ENCODE data around the gene RHCE.
"Not testable (repeated sequence)": the region's sequence is repeated elsewhere in the genome, so short reads cannot be mapped to it uniquely, and the experiment has no call there.

RHCE gene

DNA sequence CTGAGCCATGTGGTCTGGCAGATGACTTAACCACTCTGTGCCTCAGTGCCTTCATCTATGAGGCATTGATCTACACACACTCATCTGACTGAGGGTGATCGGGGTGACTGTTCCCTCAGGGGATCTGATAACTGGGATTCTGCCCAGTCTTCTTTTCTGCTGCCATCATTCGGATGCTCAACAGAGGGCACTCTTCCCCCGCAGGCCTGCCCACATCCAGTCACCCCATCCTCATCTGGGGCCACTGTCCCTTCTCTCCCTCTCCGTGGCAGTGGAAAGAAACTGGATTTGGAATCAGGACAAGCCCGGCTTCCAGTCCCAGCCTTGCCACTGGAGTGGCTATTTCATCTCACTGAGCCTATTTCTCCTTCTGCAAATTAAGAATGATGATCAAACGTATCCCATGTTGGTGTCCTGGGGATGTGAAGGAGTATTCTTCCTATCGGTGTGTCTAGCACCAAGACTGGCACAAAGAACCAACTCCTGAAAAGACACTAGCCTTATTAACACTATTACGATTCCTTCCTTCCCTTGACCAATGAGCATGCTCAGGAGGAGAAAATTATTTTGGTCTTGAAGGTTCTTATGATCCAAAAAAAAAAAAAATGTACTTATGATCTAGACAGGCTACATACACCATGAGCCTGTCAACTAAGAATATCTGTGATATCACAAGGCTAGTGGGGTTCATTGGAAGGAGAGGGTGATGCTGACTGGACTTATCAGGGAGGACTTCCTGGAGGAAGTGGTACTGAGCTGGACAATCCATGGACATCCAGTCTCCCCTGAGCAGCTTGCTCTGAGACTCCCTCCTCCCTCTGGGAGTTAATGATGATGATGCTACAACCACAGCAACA lies 17.4 kb downstream of the RHCE start:
- peak; percentile 29 for TF ChIP-seq CTCF (IDR thresholded peaks at IDR 0.05; ENCODE audit: low read depth, low read length)
- H3K4me3 ChIP-seq (ENCODE audit: low read depth, low read length); in situ Hi-C loops (cut with HindIII; ENCODE audit: low sequenced_read_pairs); DNase-seq (ENCODE audit: low read depth, low spot score): not testable (repeated sequence)

DNA sequence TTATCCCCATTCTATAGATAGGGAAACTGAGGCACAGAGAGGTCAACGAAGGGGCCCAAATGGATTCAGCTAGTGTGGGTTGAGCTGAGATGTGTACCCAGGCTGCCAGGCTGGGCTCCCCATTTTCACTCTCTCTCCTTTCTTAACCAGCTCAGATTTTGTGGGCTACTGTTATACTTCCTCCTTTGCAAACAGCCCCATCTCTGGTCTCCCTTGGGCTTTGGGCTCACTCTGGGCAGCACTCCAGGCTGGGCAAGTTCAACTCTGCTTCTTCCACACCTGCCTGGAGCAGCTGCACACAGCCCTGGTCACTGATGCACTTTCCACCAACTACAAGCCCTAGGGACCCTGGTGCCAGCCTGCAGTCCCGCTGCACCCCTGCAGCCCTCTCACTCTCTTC lies 22.5 kb downstream of the RHCE start:
- DNase-seq (ENCODE audit: low read depth, low spot score); in situ Hi-C loops (cut with HindIII; ENCODE audit: low sequenced_read_pairs); H3K4me3 ChIP-seq (ENCODE audit: low read depth, low read length): not testable (repeated sequence)

GRCh38 chr1:25397549-25397948 lies 23.1 kb downstream of the RHCE start:
- DNase-seq (ENCODE audit: low read depth, low spot score); in situ Hi-C loops (cut with HindIII; ENCODE audit: low sequenced_read_pairs); H3K4me3 ChIP-seq (ENCODE audit: low read depth, low read length): not testable (repeated sequence)

- DNase-seq (ENCODE audit: low read depth, low spot score): no peak
- TF ChIP-seq CTCF (IDR thresholded peaks at IDR 0.05; ENCODE audit: low read depth, low read length): no peak
- no peak overlapping the region for H3K4me3 ChIP-seq (ENCODE audit: low read depth, low read length)
- in situ Hi-C loops (cut with HindIII; ENCODE audit: low sequenced_read_pairs): no loop called here
These were observed 27.8 kb downstream of the RHCE start for GRCh38 chr1:25392841-25393240.

DNA sequence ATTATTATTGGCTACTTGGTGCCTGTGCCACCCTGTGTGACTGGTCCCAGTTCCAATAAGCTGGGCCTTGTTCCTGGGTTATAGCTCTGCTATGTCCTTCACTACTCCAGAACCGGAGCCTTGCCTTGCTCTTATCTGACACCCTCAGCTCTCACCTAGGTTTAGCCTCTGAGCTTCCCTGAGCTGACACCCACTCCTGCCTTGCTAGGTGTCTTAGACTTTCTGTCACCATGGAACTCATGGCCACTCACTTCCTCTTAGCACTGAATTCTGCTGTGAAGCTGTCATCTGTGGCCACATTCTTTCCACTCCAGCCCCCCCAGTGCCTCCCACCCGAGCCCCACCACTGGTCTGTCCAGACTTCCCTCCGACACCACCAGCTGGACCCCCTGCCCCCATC lies 30.9 kb downstream of the RHCE start:
- DNase-seq (ENCODE audit: low read depth, low spot score); H3K4me3 ChIP-seq (ENCODE audit: low read depth, low read length); in situ Hi-C loops (cut with HindIII; ENCODE audit: low sequenced_read_pairs): not testable (repeated sequence)

DNA sequence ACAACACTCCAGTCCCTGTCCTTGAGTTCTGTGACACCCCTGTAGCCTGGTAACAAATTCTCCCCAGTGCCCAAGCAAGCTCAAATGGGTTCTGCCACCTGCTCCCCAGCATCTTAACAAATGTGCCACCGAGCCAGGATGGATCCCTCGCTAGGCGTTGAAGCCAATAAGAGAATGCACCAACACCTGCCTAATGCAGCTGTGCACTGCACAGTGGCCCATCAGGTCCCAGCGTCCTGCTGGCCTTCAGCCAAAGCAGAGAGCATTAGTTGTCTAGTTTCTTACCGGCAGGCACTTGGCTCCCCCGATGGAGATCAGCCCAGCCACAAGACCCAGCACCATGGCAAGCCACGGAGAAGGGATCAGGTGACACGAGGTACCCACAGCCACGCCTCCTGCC lies 31.9 kb downstream of the RHCE start:
- in situ Hi-C loops (cut with HindIII; ENCODE audit: low sequenced_read_pairs); H3K4me3 ChIP-seq (ENCODE audit: low read depth, low read length): not testable (repeated sequence)

GRCh38 chr1:25387096-25387495 lies 33.5 kb downstream of the RHCE start:
- DNase-seq (ENCODE audit: low read depth, low spot score); in situ Hi-C loops (cut with HindIII; ENCODE audit: low sequenced_read_pairs): not testable (repeated sequence)

More for the DNA sequence above, 31.9 kb downstream of the RHCE start:
- not testable (repeated sequence) for DNase-seq (ENCODE audit: low read depth, low spot score)

GRCh38 chr1:25383875-25384274 lies 36.8 kb downstream of the RHCE start:
- in situ Hi-C loops (cut with HindIII; ENCODE audit: low sequenced_read_pairs); DNase-seq (ENCODE audit: low read depth, low spot score); H3K4me3 ChIP-seq (ENCODE audit: low read depth, low read length): not testable (repeated sequence)

More at GRCh38 chr1:25387096-25387495, 33.5 kb downstream of the RHCE start:
- H3K4me3 ChIP-seq (ENCODE audit: low read depth, low read length): not testable (repeated sequence)

DNA sequence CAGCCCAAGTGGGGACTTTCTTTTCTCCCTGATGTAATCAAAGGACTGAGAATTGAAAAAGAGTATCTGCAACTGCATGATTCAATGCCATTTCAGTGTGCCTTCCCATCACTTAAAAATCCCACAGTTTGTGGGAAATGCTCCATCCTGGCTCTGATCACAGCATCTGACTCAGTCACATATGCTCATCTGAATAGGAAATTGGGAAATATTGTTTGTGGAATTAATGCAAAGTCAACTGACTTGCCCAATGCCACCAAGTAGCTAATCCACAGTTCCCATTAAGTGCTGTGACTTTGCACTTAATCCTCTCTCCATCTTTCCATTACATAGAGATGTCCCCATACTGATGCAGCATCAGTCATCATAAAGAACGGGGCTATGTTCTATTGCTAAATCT lies 37.5 kb downstream of the RHCE start:
- in situ Hi-C loops (cut with HindIII; ENCODE audit: low sequenced_read_pairs); H3K4me3 ChIP-seq (ENCODE audit: low read depth, low read length); DNase-seq (ENCODE audit: low read depth, low spot score): not testable (repeated sequence)

GRCh38 chr1:25382543-25382942 lies 38.1 kb downstream of the RHCE start:
- H3K4me3 ChIP-seq (ENCODE audit: low read depth, low read length); DNase-seq (ENCODE audit: low read depth, low spot score); in situ Hi-C loops (cut with HindIII; ENCODE audit: low sequenced_read_pairs): not testable (repeated sequence)

DNA sequence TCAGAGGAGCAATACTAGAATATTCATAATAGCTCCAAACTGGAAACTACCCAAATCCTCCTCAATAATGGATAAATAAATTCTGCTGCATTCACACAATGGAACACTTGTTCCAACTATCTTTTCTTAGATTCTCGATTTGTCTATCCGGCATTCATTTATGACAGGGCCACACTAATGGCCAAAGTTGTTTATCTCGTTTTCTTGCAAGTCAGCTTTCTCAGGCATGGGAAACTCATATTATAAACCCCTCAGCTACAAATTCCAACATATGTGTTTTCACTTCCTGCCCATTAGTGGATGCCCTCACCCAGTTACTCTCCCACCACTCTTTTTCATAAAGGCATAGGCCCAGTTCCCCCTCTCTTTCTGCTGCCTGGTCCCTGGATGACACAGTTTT lies 42.3 kb downstream of the RHCE start:
- DNase-seq (ENCODE audit: low read depth, low spot score); H3K4me3 ChIP-seq (ENCODE audit: low read depth, low read length); in situ Hi-C loops (cut with HindIII; ENCODE audit: low sequenced_read_pairs): not testable (repeated sequence)

DNA sequence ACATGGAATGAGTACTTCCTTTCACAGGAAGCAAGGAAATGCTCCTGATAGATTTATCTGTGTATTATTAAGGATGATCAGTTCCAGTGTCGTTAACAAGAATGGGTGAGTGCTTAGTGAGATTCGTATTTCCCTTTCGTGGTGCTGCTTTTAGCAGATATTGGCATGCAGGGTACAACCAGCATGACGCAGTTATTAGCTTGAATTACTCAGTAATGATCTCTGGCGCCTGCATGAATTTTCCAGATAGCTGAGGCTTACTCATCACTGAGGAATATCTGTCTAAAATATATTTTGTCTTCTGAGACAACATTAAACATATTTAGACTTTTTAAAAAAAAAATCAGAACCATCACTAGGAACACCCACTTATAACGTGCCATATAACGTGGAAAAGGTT lies 48.9 kb downstream of the RHCE start:
- H3K4me3 ChIP-seq (ENCODE audit: low read depth, low read length); in situ Hi-C loops (cut with HindIII; ENCODE audit: low sequenced_read_pairs): not testable (repeated sequence)
- DNase-seq (ENCODE audit: low read depth, low spot score): peak; percentile 78

- in situ Hi-C loops (cut with HindIII; ENCODE audit: low sequenced_read_pairs); H3K4me3 ChIP-seq (ENCODE audit: low read depth, low read length); DNase-seq (ENCODE audit: low read depth, low spot score): not testable (repeated sequence)
These were observed 50.8 kb downstream of the RHCE start for GRCh38 chr1:25369691-25370271.

All from astrocyte of the spinal cord (primary cell).